ENCODE data around the gene CNTNAP5.
"Not testable (repeated sequence)": the region's sequence is repeated elsewhere in the genome, so short reads cannot be mapped to it uniquely, and the experiment has no call there.

GRCh38 chr2:124407836-124408534 lies 382.9 kb downstream of the CNTNAP5 start:
- not testable (repeated sequence) for TF ChIP-seq CTCF, POLR2A, POLR2AphosphoS5 (IDR thresholded peaks at IDR 0.05)
